Endometrium (tissue), 2 donors: ENCODE results near the gene STAB1.

ENCODE experiments used
- FAIRE-seq: peaks from 2 replicates; lab custom pipeline; 2012; peaks lifted over from hg19 to GRCh38; lab: Jason Lieb, UNC
- donor health status: control.
- donor health status: control.

Gene STAB1

GRCh38 chr3:52509753-52510328 lies 14.7 kb downstream of the STAB1 start:
- FAIRE-seq, result no peak

GRCh38 chr3:52511509-52511908 lies 16.4 kb downstream of the STAB1 start:
- FAIRE-seq, result no peak

- FAIRE-seq, result no peak
Measured at GRCh38 chr3:52512105-52512504, 17.0 kb downstream of the STAB1 start.

DNA sequence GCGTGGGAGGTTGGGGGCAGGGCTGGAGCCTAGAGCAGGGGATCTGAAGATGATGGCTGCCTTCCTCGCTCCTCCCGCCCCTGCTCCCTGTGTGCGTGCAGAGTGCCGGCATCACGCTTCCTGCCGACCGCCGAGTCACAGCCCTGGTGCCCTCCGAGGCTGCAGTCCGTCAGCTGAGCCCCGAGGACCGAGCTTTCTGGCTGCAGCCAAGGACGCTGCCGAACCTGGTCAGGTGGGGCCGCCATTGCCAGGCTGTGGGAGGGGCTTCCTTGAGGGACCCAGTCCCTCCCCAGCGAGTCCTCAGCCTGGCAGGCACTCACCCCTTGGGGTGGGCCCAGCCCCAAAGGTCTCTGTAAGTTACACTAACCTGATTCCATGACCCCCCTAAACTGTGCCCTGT lies 17.6 kb downstream of the STAB1 start:
- FAIRE-seq, result no peak

GRCh38 chr3:52513281-52513680 lies 18.1 kb downstream of the STAB1 start:
- no peak for FAIRE-seq

DNA sequence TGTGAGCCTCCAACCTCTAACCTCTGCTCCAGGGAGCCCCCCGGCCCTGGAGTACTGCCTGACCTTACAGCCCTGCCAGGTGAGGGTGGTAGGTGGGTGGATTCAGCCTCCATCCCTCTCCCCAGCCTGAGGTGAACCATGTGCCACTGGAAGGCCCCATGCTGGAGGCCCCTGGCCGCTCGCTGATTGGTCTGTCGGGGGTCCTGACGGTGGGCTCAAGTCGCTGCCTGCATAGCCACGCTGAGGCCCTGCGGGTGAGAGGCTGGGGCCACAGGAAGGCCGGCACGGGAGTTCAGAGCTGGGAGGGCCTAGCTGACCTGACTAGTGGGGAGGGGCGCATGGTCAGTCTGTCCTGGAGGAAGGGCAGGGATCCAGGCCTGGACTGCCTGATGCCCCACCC lies 19.4 kb downstream of the STAB1 start:
- FAIRE-seq, result no peak

DNA sequence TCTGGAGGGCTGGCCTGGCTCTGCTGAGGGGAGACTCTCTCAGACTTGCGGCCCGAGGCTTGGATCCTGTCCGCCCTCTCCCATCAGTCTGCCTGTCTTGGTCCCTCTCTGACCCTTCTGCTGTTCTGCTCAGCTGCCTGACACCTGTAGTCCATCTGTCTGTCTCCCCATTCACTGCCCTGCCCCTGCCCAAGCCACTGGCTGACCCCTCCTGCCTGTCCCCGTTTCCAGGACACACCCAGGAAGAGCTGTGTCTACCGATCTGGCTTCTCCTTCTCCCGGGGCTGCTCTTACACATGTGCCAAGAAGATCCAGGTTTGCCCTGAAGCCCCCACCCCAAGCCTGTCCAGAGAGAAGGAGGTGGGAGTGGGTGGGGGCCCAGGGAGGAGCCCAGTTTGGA lies 20.1 kb downstream of the STAB1 start:
- no peak for FAIRE-seq

DNA sequence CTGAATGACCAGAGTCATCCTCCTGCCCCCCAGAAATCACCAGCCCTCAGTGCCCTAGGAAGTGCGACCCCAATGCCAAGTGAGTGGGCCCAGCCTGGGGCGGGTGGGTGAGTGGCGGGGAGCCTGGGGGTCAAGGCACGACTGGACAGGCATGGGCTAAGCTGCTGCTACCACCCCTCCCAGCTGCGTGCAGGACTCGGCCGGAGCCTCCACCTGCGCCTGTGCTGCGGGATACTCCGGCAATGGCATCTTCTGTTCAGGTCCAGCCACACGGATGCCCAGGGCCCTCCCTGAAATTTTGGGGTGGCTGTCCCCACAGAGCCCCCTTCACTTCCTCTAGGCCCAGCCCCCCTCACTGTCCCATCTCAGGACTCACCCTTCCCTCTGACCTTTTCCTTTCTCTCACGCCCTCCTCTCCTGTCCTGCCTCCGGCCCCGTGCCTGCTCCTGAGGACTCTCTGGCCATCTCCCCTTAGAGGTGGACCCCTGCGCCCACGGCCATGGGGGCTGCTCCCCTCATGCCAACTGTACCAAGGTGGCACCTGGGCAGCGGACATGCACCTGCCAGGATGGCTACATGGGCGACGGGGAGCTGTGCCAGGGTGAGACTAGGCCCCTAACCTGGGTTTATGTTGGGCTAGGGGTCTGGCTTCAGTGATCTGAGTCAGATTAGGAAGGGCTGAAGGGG lies 21.5 kb downstream of the STAB1 start:
- no peak for FAIRE-seq

- no peak for FAIRE-seq
Measured at GRCh38 chr3:52517796-52518722, 22.9 kb downstream of the STAB1 start.

DNA sequence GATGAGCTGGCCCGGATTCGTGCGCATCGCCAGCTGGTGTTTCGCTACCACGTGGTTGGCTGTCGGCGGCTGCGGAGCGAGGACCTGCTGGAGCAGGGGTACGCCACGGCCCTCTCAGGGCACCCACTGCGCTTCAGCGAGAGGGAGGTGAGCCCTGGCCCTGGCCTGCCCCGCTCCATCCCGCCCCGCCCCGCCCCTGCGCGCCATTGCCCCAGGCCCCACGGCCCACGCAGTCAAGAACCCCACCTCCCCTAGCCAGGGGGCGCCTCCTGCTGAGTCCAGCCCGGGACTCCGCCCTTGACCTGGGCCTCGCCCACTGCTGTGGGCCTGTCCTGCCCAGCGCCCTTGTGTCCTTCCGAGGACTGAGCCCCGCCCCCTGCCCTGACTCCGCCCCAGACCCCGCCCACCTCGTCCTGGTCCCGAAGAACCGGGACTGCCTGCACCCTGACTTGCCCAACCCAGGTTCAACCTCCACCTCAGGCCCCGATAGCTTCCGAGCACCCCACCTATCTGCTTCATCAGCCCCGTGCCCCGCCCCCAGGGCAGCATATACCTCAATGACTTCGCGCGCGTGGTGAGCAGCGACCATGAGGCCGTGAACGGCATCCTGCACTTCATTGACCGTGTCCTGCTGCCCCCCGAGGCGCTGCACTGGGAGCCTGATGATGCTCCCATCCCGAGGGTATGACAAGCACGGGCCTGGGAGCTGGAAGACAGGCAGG lies 23.7 kb downstream of the STAB1 start:
- no peak for FAIRE-seq

- FAIRE-seq, result no peak
Measured at GRCh38 chr3:52519445-52520140, 24.5 kb downstream of the STAB1 start.

GRCh38 chr3:52520141-52520667 lies 25.1 kb downstream of the STAB1 start:
- FAIRE-seq, result no peak

DNA sequence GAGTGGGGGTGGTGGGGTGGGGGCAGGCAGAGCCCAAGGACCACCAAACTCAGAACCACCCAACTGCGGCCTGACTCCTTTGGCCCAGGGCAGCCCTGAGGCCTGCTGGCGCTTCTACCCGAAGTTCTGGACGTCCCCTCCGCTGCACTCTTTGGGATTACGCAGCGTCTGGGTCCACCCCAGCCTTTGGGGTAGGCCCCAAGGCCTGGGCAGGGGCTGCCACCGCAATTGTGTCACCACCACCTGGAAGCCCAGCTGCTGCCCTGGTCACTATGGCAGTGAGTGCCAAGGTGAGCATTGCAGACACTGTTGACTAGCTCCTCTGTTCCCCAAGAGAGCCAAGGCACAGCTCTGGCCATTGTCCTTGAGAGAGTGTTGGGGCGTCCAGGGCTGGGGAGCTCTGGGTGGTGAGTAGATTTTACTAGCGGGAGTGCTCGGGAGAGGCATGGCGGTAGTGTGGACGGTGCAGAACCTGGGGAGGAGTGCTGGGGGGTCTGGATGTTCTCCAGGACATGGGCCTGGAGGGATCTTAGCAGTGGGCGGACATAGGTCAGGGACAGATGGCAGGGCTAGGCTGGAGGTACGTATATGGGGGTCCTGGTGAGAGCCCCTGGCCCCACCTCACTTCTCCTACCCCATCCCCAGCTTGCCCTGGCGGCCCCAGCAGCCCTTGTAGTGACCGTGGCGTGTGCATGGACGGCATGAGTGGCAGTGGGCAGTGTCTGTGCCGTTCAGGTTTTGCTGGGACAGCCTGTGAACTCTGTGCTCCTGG lies 25.8 kb downstream of the STAB1 start:
- no peak for FAIRE-seq

DNA sequence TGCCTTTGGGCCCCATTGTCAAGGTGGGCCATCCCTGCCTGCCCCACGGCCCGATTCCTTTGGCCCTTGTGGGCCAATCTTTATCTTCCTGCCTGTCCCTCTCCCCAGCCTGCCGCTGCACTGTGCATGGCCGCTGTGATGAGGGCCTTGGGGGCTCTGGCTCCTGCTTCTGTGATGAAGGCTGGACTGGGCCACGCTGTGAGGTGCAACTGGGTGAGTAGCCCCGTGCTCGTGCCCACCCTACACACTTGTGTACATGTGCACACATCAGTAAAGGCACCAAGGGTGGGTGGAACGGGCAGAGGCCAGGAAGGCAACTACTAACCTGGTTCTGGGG lies 26.3 kb downstream of the STAB1 start:
- FAIRE-seq, result no peak

DNA sequence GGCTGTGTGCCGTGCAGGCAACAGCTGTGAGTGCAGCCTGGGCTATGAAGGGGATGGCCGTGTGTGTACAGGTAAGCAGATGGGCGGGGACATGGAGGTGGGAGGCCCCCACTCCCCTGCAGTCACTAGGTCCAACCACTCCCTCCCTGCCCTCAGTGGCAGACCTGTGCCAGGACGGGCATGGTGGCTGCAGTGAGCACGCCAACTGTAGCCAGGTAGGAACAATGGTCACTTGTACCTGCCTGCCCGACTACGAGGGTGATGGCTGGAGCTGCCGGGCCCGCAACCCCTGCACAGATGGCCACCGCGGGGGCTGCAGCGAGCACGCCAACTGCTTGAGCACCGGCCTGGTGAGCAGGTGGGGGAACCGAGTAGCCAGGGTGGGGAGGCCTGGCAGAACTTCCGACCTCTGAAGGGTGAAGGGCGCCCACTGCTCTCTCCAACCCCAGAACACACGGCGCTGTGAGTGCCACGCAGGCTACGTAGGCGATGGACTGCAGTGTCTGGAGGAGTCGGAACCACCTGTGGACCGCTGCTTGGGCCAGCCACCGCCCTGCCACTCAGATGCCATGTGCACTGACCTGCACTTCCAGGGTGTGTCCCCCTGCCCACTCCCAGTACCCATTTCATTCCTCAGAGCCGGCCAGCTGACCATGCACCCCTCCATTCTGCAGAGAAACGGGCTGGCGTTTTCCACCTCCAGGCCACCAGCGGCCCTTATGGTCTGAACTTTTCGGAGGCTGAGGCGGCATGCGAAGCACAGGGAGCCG lies 26.9 kb downstream of the STAB1 start:
- no peak for FAIRE-seq

DNA sequence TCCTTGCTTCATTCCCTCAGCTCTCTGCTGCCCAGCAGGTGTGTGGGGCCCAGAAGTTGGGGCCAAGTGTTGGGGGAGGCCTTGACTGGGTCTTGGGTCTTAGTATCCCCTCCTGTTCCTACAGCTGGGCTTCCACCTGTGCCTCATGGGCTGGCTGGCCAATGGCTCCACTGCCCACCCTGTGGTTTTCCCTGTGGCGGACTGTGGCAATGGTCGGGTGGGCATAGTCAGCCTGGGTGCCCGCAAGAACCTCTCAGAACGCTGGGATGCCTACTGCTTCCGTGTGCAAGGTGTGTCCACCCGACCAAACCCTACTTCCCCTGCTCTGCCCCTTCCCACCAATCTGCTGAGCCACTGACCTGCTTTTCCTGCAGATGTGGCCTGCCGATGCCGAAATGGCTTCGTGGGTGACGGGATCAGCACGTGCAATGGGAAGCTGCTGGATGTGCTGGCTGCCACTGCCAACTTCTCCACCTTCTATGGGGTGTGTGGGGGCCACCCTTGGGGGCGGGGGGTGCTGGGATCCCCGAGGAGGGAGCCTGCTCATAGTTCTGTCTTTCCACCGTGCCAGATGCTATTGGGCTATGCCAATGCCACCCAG lies 27.6 kb downstream of the STAB1 start:
- no peak for FAIRE-seq

GRCh38 chr3:52523386-52524257 lies 28.5 kb downstream of the STAB1 start:
- FAIRE-seq, result no peak

GRCh38 chr3:52524258-52524751 lies 29.2 kb downstream of the STAB1 start:
- FAIRE-seq, result no peak
